GM23338 (cell line): ENCODE data around the gene C2orf42. TPM values are rescaled to one million over a fixed set of nuclear protein-coding genes. Genes with fewer than 3 reads are reported as not detected.

Source experiments
- ATAC-seq: fragments of 200-7000 bp; cut with Tn5 transposase; 3 replicates; pipeline ENCODE4 v1.9.1; 2020
- DNase-seq: peaks from one replicate; pipeline ENCODE4 v3.0.0-alpha.2; 2015; ENCODE audit warnings: low spot score
- H2AFZ ChIP-seq: fragments of 200-600 bp; sonication (generic); 2 replicates; pipeline ENCODE4 v1.8.0; 2016; ENCODE audit warnings: antibody characterized with exemption, mild to moderate bottlenecking, moderate library complexity
- H3F3A ChIP-seq: fragments of 200-600 bp; sonication (generic); replicated peaks from 2 replicates; pipeline ENCODE4 v1.8.0; 2017; ENCODE audit warnings: antibody characterized with exemption, mixed run types, low read depth
- H3K27ac ChIP-seq: fragments of 200-600 bp; sonication (generic); 2 replicates; pipeline ENCODE4 v1.6.1; 2016; ENCODE audit warnings: low read depth
- H3K27me3 ChIP-seq: fragments of 200-600 bp; sonication (generic); 2 replicates; pipeline ENCODE4 v1.8.0; 2016; ENCODE audit warnings: mild to moderate bottlenecking, mixed run types, moderate library complexity; ENCODE audit not compliant: insufficient read depth
- H3K36me3 ChIP-seq: fragments of 200-600 bp; sonication (generic); 2 replicates; pipeline ENCODE4 v1.8.0; 2016; ENCODE audit warnings: mild to moderate bottlenecking; ENCODE audit not compliant: insufficient read depth
- H3K4me1 ChIP-seq: fragments of 200-600 bp; sonication (generic); 2 replicates; pipeline ENCODE4 v1.8.0; 2016; ENCODE audit warnings: mild to moderate bottlenecking, moderate library complexity; ENCODE audit not compliant: insufficient read depth
- H3K4me2 ChIP-seq: fragments of 200-600 bp; sonication (generic); 2 replicates; pipeline ENCODE4 v1.7.1; 2017; ENCODE audit warnings: mixed run types
- H3K4me3 ChIP-seq: fragments of 200-600 bp; sonication (generic); 2 replicates; pipeline ENCODE4 v1.6.1; 2016; ENCODE audit warnings: mixed run types
- H3K79me2 ChIP-seq: fragments of 200-600 bp; sonication (generic); replicated peaks from 2 replicates; pipeline ENCODE4 v1.8.0; 2017; ENCODE audit warnings: mild to moderate bottlenecking; ENCODE audit not compliant: insufficient read depth
- H3K9me2 ChIP-seq: fragments of 200-600 bp; sonication (generic); 2 replicates; pipeline ENCODE4 v1.8.0; 2017; ENCODE audit not compliant: insufficient read depth
- H4K20me1 ChIP-seq: fragments of 200-600 bp; sonication (generic); replicated peaks from 2 replicates; pipeline ENCODE4 v1.8.0; 2017; ENCODE audit warnings: mild to moderate bottlenecking; ENCODE audit not compliant: insufficient read depth
- H3K27ac Mint-ChIP-seq: 2 replicates; pipeline ENCODE4 v1.8.0; 2020; ENCODE audit warnings: inconsistent platforms, mild to moderate bottlenecking, moderate library complexity, mixed read lengths
- H3K27me3 Mint-ChIP-seq: 3 replicates; pipeline ENCODE4 v1.8.0; 2022; ENCODE audit warnings: low read depth, mild to moderate bottlenecking, moderate library complexity, mixed read lengths, inconsistent platforms; ENCODE audit not compliant: insufficient read depth, poor library complexity
- H3K36me3 Mint-ChIP-seq: 3 replicates; pipeline ENCODE4 v1.8.0; 2021; ENCODE audit warnings: low read depth, mild to moderate bottlenecking, inconsistent platforms, moderate library complexity, mixed read lengths
- H3K4me1 Mint-ChIP-seq: 3 replicates; pipeline ENCODE4 v1.8.0; 2020; ENCODE audit warnings: mild to moderate bottlenecking, inconsistent platforms, mixed read lengths
- H3K4me3 Mint-ChIP-seq: 3 replicates; pipeline ENCODE4 v1.8.0; 2021; ENCODE audit warnings: moderate library complexity, mild to moderate bottlenecking, inconsistent platforms, mixed read lengths
- H3K9me3 Mint-ChIP-seq: 3 replicates; pipeline ENCODE4 v1.8.0; 2020; ENCODE audit warnings: moderate library complexity, mild to moderate bottlenecking, inconsistent platforms, mixed read lengths
- CREB1 ChIP-seq: fragments of 250-450 bp; sonication (Bioruptor Pico); IDR thresholded peaks from 2 replicates; pipeline ENCODE4 v1.5.0; 2020; ENCODE audit warnings: low read depth, mild to moderate bottlenecking, moderate library complexity
- CTCF ChIP-seq, 2 experiments: fragments of 200-600 bp in 1 of 2; sonication (generic) in 1 of 2; conservative IDR thresholded peaks; 2 replicates each; pipeline versions ENCODE4 v1.5.1 to v1.6.1; 2016 to 2017; ENCODE audit warnings: antibody characterized with exemption in 2 of 2, low read depth in 2 of 2, mild to moderate bottlenecking in 2 of 2, moderate library complexity in 1 of 2
- ETS1 ChIP-seq: IDR thresholded peaks from 2 replicates; pipeline ENCODE4 v1.6.1; 2016; ENCODE audit warnings: antibody characterized with exemption
- EZH2phosphoT487 ChIP-seq: fragments of 200-600 bp; sonication (generic); IDR thresholded peaks from one replicate; pipeline ENCODE4 v1.8.1; 2018; ENCODE audit warnings: antibody characterized with exemption; ENCODE audit not compliant: unreplicated experiment
- JUNB ChIP-seq: IDR thresholded peaks from one replicate; pipeline ENCODE4 v1.6.1; 2016; ENCODE audit warnings: antibody characterized with exemption; ENCODE audit not compliant: unreplicated experiment
- NANOG ChIP-seq: IDR thresholded peaks from 2 replicates; pipeline ENCODE4 v1.6.1; 2016; ENCODE audit warnings: antibody characterized with exemption, borderline replicate concordance
- POLR2AphosphoS5 ChIP-seq: IDR thresholded peaks from 2 replicates; pipeline ENCODE4 v1.6.1; 2016; ENCODE audit warnings: antibody characterized with exemption, low read depth
- REST ChIP-seq: IDR thresholded peaks from one replicate; pipeline ENCODE4 v1.6.1; 2018; ENCODE audit warnings: antibody characterized with exemption; ENCODE audit not compliant: unreplicated experiment
- ZNF114 ChIP-seq: fragments of 250-450 bp; sonication (Bioruptor Pico); IDR thresholded peaks from 2 replicates; pipeline ENCODE4 v1.5.0; 2020; ENCODE audit warnings: mild to moderate bottlenecking, moderate library complexity
- ZNF462 ChIP-seq: fragments of 250-450 bp; sonication (Bioruptor Pico); IDR thresholded peaks from 2 replicates; pipeline ENCODE4 v1.5.0; 2020; ENCODE audit warnings: mild to moderate bottlenecking, moderate library complexity
- polyA plus RNA-seq: library from polyadenylated mRNA; unstranded; fragments of >200 nt; fragmentation: Nextera tagmentation; extraction: Ambion mirVana; gene quantifications from 2 replicates; pipeline ENCODE4 v1.2.1, GENCODE V29; 2016
- total RNA-seq: library from RNA; depleted of rRNA; stranded (reverse); fragments of >200 nt; shearing (Covaris generic); gene quantifications from 2 replicates; pipeline ENCODE4 v1.2.3, GENCODE V29; 2014

C2orf42 gene
- total and polyA plus RNA-seq, 2 experiments from 2014 or later = 4.3 to 6.9 TPM

GRCh38 chr2:70126413-70126812, 64.4 kb downstream of the C2orf42 start:
- Mint-ChIP-seq H3K36me3 (no peaks in the 10 kb centered on the region), H3K9me3 (peaks cover 4% of the 10 kb centered on the region; the same call in 1 of the 3 replicates), H3K4me3 (peak overlapping the region; percentile 90; the same call in 2 of the 3 replicates), H3K27ac (0 out of 2 replicates have a peak overlapping the region, but pooled peaks have one; percentile 99), H3K4me1 (peaks cover 36% of the 10 kb centered on the region), H3K27me3 (peaks cover 14% of the 10 kb centered on the region)
- no peaks in the 10 kb centered on the region for H4K20me1 ChIP-seq
- no peaks in the 10 kb centered on the region for H3K9me2 ChIP-seq
- ATAC-seq (no peak), DNase-seq (no peak)
- no peaks in the 10 kb centered on the region for H3K36me3 ChIP-seq
- H3K79me2 ChIP-seq = no peaks in the 10 kb centered on the region
- TF ChIP-seq JUNB (no peak), ZNF114 (CRISPR knock-in tag) (no peak), NANOG (no peak), REST (no peak), ZNF462 (CRISPR knock-in tag) (no peak), EZH2phosphoT487 (no peak), POLR2AphosphoS5 (no peak), CTCF (conservative IDR thresholded peaks at IDR 0.05; ENCODE audit: low read depth in 2 of 2) (no peak), CREB1 (no peak), ETS1 (no peak)
- peaks cover 26% of the 10 kb centered on the region for H3K4me1 ChIP-seq
- no peak overlapping the region for H3K4me3 ChIP-seq
- no peak overlapping the region for H2AFZ ChIP-seq
- no peaks in the 10 kb centered on the region for H3K27me3 ChIP-seq
- H3F3A ChIP-seq = peaks cover 16% of the 10 kb centered on the region
- no peak overlapping the region for H3K4me2 ChIP-seq
- H3K27ac ChIP-seq = no peak overlapping the region
